OCI-LY7 (cell line): ENCODE results near the gene CAPN5. TPM values are rescaled to one million over a fixed set of nuclear protein-coding genes. Genes with fewer than 3 reads are reported as not detected.

Experiments used
- BruUV-seq: library from RNA; stranded (reverse); fragments of 400-500 nt; replicated peaks from 2 replicates; lab custom pipeline; 2021; lab: Mats Ljungman, UMichigan
- CTCF ChIA-PET: fragments of 300-600 bp; sonication (Branson Sonifier 250); formaldehyde crosslinking; loops from one replicate; lab custom pipeline; 2022; ENCODE audit warnings: antibody characterized with exemption; ENCODE audit not compliant: unreplicated experiment; lab: Charles Lee
- POLR2A ChIA-PET: fragments of 300-600 bp; sonication (Branson Sonifier 250); formaldehyde crosslinking; loops from one replicate; lab custom pipeline; 2022; ENCODE audit warnings: antibody characterized with exemption; lab: Charles Lee
- DNase-seq: peaks from one replicate; pipeline ENCODE4 v3.0.0-alpha.2; 2015; ENCODE audit warnings: low spot score
- H2AFZ ChIP-seq: fragments of 200-600 bp; sonication (generic), shearing (Covaris generic); 2 replicates; pipeline ENCODE4 v1.6.1; 2014; ENCODE audit warnings: mild to moderate bottlenecking, antibody characterized with exemption, low read length, moderate library complexity
- H3K27ac ChIP-seq: fragments of 200-600 bp; sonication (generic); 2 replicates; pipeline ENCODE4 v1.5.1; 2014; ENCODE audit warnings: mixed run types, low read depth, mild to moderate bottlenecking, moderate library complexity, low read length, inconsistent platforms; ENCODE audit not compliant: poor library complexity, severe bottlenecking
- H3K36me3 ChIP-seq: fragments of 200-600 bp; sonication (generic); 2 replicates; pipeline ENCODE4 v1.6.1; 2014; ENCODE audit warnings: mild to moderate bottlenecking, antibody characterized with exemption, low read length, moderate library complexity, mixed read lengths; ENCODE audit not compliant: insufficient read depth
- H3K4me1 ChIP-seq: fragments of 200-600 bp; sonication (generic); 2 replicates; pipeline ENCODE4 v1.5.1; 2014; ENCODE audit warnings: mild to moderate bottlenecking, low read length; ENCODE audit not compliant: insufficient read depth, poor library complexity, severe bottlenecking
- H3K4me2 ChIP-seq: fragments of 200-600 bp; sonication (generic); 2 replicates; pipeline ENCODE4 v1.6.1; 2014; ENCODE audit warnings: mild to moderate bottlenecking, low read length
- H3K4me3 ChIP-seq: fragments of 200-600 bp; sonication (generic); 2 replicates; pipeline ENCODE4 v1.5.1; 2014; ENCODE audit warnings: mild to moderate bottlenecking, low read depth, low read length; ENCODE audit not compliant: poor library complexity, severe bottlenecking
- H3K79me2 ChIP-seq: fragments of 200-600 bp; sonication (generic); 2 replicates; pipeline ENCODE4 v1.6.1; 2016; ENCODE audit warnings: low read depth, mild to moderate bottlenecking, low read length, moderate library complexity, mixed read lengths; ENCODE audit not compliant: insufficient read depth
- H3K9me2 ChIP-seq: fragments of 200-600 bp; sonication (generic); 2 replicates; pipeline ENCODE4 v1.6.1; 2016; ENCODE audit warnings: mild to moderate bottlenecking, low read length, mixed read lengths; ENCODE audit not compliant: insufficient read depth
- H3K9me3 ChIP-seq: fragments of 200-600 bp; sonication (generic); 2 replicates; pipeline ENCODE4 v1.6.1; 2014; ENCODE audit warnings: mild to moderate bottlenecking, mixed run types, low read length, mixed read lengths
- H4K20me1 ChIP-seq: fragments of 200-600 bp; sonication (generic); 2 replicates; pipeline ENCODE4 v1.6.1; 2014; ENCODE audit warnings: mild to moderate bottlenecking, antibody characterized with exemption, low read length, moderate library complexity, mixed read lengths; ENCODE audit not compliant: insufficient read depth
- EZH2phosphoT487 ChIP-seq: fragments of 200-600 bp; sonication (generic); IDR thresholded peaks from 2 replicates; pipeline ENCODE4 v1.6.1; 2018; ENCODE audit warnings: low read depth, borderline replicate concordance, mild to moderate bottlenecking, mixed run types, antibody characterized with exemption, low read length, moderate library complexity, mixed read lengths
- intact Hi-C: fragments of 100-400 bp; cut with micrococcal nuclease; formaldehyde crosslinking; loops from one replicate; pipeline ENCODE4 v1.10.0; 2022; ENCODE audit not compliant: unreplicated experiment
- total RNA-seq, 2 experiments: library from RNA; depleted of rRNA in 1 of 2; stranded (reverse); fragments of >200 nt in 1 of 2; shearing (Covaris generic) in 1 of 2; gene quantifications; 2 replicates each; pipeline ENCODE4 v1.2.3, GENCODE V29; 2014 to 2022
- TF ChIP-seq, protein P1 (sequence below): fragments of 200-600 bp; sonication (generic); conservative IDR thresholded peaks from 2 replicates; pipeline ENCODE4 v1.5.1; 2014; ENCODE audit warnings: mild to moderate bottlenecking, antibody characterized with exemption, low read length, moderate library complexity, mixed read lengths

The CAPN5 gene
- total RNA-seq, 2 experiments from 2014 or later = 1.4 to 1.5 TPM

DNA sequence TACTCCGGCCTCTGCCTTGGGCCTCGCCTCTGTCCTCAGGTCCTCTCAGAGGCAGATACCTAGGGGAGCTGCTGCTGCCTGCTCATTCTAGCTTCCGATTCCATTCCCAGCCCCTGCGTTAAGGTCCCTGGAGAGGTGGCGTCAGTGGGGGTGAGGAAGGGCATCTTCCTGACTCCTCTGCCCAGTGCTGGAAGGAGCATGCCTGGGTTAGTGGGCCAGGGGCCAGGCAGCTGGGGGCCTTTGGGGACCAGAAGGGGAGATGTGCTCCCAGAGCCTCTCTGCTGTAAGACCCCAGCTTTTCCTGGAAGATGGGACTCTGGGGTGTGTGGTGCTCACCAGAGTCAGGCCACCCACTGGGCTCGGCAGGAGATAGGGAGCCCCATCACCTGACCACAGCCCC lies 57.7 kb downstream of the CAPN5 start:
- Histone ChIP-seq H2AFZ (no peak overlapping the region), H3K36me3 (no peaks in the 10 kb centered on the region), H3K9me3 (no peaks in the 10 kb centered on the region), H3K4me1 (peaks cover 11% of the 10 kb centered on the region), H3K4me2 (no peak overlapping the region), H3K9me2 (no peaks in the 10 kb centered on the region), H3K4me3 (no peak overlapping the region), H3K27ac (no peak overlapping the region), H3K79me2 (no peaks in the 10 kb centered on the region), H4K20me1 (no peaks in the 10 kb centered on the region)
- TF ChIP-seq, protein P1, sequence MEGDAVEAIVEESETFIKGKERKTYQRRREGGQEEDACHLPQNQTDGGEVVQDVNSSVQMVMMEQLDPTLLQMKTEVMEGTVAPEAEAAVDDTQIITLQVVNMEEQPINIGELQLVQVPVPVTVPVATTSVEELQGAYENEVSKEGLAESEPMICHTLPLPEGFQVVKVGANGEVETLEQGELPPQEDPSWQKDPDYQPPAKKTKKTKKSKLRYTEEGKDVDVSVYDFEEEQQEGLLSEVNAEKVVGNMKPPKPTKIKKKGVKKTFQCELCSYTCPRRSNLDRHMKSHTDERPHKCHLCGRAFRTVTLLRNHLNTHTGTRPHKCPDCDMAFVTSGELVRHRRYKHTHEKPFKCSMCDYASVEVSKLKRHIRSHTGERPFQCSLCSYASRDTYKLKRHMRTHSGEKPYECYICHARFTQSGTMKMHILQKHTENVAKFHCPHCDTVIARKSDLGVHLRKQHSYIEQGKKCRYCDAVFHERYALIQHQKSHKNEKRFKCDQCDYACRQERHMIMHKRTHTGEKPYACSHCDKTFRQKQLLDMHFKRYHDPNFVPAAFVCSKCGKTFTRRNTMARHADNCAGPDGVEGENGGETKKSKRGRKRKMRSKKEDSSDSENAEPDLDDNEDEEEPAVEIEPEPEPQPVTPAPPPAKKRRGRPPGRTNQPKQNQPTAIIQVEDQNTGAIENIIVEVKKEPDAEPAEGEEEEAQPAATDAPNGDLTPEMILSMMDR = no peak
- TF ChIP-seq EZH2phosphoT487 = no peak
- BruUV-seq = no TSS peak
- intact Hi-C loops = no loop called here
- ChIA-PET CTCF (no interaction called here), POLR2A (no interaction called here)
- no peak for DNase-seq

DNA sequence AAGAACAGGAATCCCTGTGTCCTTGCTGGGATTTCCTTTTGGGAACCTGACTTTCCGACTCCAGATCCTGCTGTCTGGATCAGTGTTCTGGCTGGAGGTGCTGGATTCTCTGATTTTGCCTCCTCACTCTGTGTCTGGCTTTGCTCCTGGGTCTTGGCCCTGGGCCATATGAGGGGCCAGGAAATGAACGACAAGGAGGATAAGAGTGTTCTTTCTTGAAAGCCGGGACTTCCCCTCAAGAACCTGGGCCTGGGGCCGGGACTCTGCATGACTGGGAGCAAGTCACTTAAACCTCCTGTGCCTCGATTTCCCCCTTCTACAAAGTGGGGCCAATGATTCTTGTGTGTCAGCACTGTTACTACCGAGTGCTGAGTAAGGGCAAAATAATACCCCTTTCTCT lies 58.4 kb downstream of the CAPN5 start:
- CTCF ChIA-PET = no interaction called here
- no peaks in the 10 kb centered on the region for H3K79me2 ChIP-seq
- no TSS peak for BruUV-seq

DNA sequence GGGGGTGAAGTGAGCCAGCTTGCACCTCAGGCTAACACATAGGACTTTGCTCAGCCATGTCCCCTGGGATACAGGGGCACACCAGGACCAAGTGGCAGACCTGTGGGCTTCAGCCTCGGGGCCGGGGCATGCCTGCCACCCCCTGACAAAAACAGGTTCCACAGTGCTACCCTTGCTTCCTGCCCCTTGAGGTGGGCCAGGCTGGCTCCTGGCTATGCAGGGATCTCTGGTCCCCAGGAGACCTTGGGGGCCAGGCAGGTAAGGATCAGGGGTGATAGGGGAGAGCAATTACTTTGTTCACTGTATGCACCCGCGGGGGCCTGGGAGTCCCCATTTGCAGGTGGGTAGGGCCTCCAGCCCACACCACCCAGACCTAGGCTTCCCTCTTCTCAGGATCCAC lies 58.9 kb downstream of the CAPN5 start:
- no peak overlapping the region for H3K27ac ChIP-seq
- ChIA-PET CTCF (no interaction called here), POLR2A (no interaction called here)
- intact Hi-C loops = no loop called here
- H3K9me2 ChIP-seq = no peaks in the 10 kb centered on the region
- H3K79me2 ChIP-seq = no peaks in the 10 kb centered on the region
- no peaks in the 10 kb centered on the region for H3K9me3 ChIP-seq
- no TSS peak for BruUV-seq
- no peak for DNase-seq
- no peak overlapping the region for H3K4me3 ChIP-seq
- no peaks in the 10 kb centered on the region for H4K20me1 ChIP-seq
- peaks cover 11% of the 10 kb centered on the region for H3K4me1 ChIP-seq
- no peak for TF ChIP-seq EZH2phosphoT487
- TF ChIP-seq, protein P1 = no peak
- H3K36me3 ChIP-seq = no peaks in the 10 kb centered on the region
- H3K4me2 ChIP-seq = no peak overlapping the region
- no peak overlapping the region for H2AFZ ChIP-seq

More for the DNA sequence above, 58.4 kb downstream of the CAPN5 start:
- Histone ChIP-seq H3K9me3 (no peaks in the 10 kb centered on the region), H3K36me3 (no peaks in the 10 kb centered on the region), H2AFZ (no peak overlapping the region), H3K9me2 (no peaks in the 10 kb centered on the region), H4K20me1 (no peaks in the 10 kb centered on the region), H3K4me3 (no peak overlapping the region), H3K4me2 (no peak overlapping the region), H3K27ac (no peak overlapping the region), H3K4me1 (peaks cover 11% of the 10 kb centered on the region)
- intact Hi-C loops = no loop called here
- DNase-seq = no peak
- POLR2A ChIA-PET = no interaction called here
- TF ChIP-seq, protein P1 = no peak
- no peak for TF ChIP-seq EZH2phosphoT487
